KMS-11 (cell line): Measurements from ENCODE around the gene PDIK1L.

ENCODE experiments used
- H2AFZ ChIP-seq: fragments of 200-600 bp; sonication (generic); 2 replicates; pipeline ENCODE4 v1.6.1; 2016; ENCODE audit warnings: antibody characterized with exemption, mixed run types, low read depth
- H3K27ac ChIP-seq: fragments of 200-600 bp; sonication (generic); 2 replicates; pipeline ENCODE4 v1.6.1; 2016; ENCODE audit warnings: mild to moderate bottlenecking, mixed run types
- H3K27me3 ChIP-seq: fragments of 200-600 bp; sonication (generic); 2 replicates; pipeline ENCODE4 v1.6.1; 2017; ENCODE audit warnings: mild to moderate bottlenecking, low read depth, mixed run types, moderate library complexity; ENCODE audit not compliant: insufficient read depth
- H3K36me3 ChIP-seq: fragments of 200-600 bp; sonication (generic); 2 replicates; pipeline ENCODE4 v1.6.1; 2017; ENCODE audit warnings: mild to moderate bottlenecking, mixed run types; ENCODE audit not compliant: insufficient read depth
- H3K4me1 ChIP-seq: fragments of 200-600 bp; sonication (generic); 2 replicates; pipeline ENCODE4 v1.6.1; 2016; ENCODE audit warnings: mild to moderate bottlenecking, low read depth, mixed run types; ENCODE audit not compliant: poor library complexity, severe bottlenecking
- H3K4me2 ChIP-seq: fragments of 200-600 bp; sonication (generic); 2 replicates; pipeline ENCODE4 v1.7.0; 2016; ENCODE audit warnings: mild to moderate bottlenecking, mixed run types
- H3K4me3 ChIP-seq: fragments of 200-600 bp; sonication (generic); IDR thresholded peaks from 2 replicates; pipeline ENCODE4 v1.6.1; 2017; ENCODE audit warnings: low read depth, low read length, mixed read lengths; ENCODE audit not compliant: insufficient read depth
- H3K79me2 ChIP-seq: fragments of 200-600 bp; sonication (generic); 2 replicates; pipeline ENCODE4 v1.6.1; 2016; ENCODE audit warnings: low read depth, mixed run types; ENCODE audit not compliant: insufficient read depth
- H3K9ac ChIP-seq: fragments of 200-600 bp; sonication (generic); 2 replicates; pipeline ENCODE4 v1.6.1; 2016; ENCODE audit warnings: mild to moderate bottlenecking, mixed run types
- H4K20me1 ChIP-seq: fragments of 200-600 bp; sonication (generic); 2 replicates; pipeline ENCODE4 v1.6.1; 2016; ENCODE audit warnings: mild to moderate bottlenecking, mixed run types; ENCODE audit not compliant: insufficient read depth
- TF ChIP-seq, protein P1 (sequence below): fragments of 200-600 bp; sonication (generic); conservative IDR thresholded peaks from 2 replicates; pipeline ENCODE4 v1.6.1; 2017; ENCODE audit warnings: low read depth, mild to moderate bottlenecking, antibody characterized with exemption, low read length, moderate library complexity, mixed read lengths

PDIK1L gene

GRCh38 chr1:26160527-26161414 lies 49.1 kb downstream of the PDIK1L start:
- no peak overlapping the region for H3K4me3 ChIP-seq
- H3K79me2 ChIP-seq = no peaks in the 10 kb centered on the region
- H2AFZ ChIP-seq = no peak overlapping the region
- TF ChIP-seq, protein P1, sequence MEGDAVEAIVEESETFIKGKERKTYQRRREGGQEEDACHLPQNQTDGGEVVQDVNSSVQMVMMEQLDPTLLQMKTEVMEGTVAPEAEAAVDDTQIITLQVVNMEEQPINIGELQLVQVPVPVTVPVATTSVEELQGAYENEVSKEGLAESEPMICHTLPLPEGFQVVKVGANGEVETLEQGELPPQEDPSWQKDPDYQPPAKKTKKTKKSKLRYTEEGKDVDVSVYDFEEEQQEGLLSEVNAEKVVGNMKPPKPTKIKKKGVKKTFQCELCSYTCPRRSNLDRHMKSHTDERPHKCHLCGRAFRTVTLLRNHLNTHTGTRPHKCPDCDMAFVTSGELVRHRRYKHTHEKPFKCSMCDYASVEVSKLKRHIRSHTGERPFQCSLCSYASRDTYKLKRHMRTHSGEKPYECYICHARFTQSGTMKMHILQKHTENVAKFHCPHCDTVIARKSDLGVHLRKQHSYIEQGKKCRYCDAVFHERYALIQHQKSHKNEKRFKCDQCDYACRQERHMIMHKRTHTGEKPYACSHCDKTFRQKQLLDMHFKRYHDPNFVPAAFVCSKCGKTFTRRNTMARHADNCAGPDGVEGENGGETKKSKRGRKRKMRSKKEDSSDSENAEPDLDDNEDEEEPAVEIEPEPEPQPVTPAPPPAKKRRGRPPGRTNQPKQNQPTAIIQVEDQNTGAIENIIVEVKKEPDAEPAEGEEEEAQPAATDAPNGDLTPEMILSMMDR = no peak
- H3K36me3 ChIP-seq = no peaks in the 10 kb centered on the region
- peaks cover 8% of the 10 kb centered on the region for H3K4me1 ChIP-seq
- H3K27ac ChIP-seq = no peak overlapping the region
- no peak overlapping the region for H3K9ac ChIP-seq
- H3K4me2 ChIP-seq = no peak overlapping the region
- H3K27me3 ChIP-seq = peaks cover 48% of the 10 kb centered on the region
- no peaks in the 10 kb centered on the region for H4K20me1 ChIP-seq

GRCh38 chr1:26161415-26162219 lies 50.0 kb downstream of the PDIK1L start:
- H3K4me2 ChIP-seq = no peak overlapping the region
- H3K4me1 ChIP-seq = peaks cover 17% of the 10 kb centered on the region
- peaks cover 48% of the 10 kb centered on the region for H3K27me3 ChIP-seq
- H4K20me1 ChIP-seq = no peaks in the 10 kb centered on the region
- H3K9ac ChIP-seq = no peak overlapping the region
- no peak overlapping the region for H3K27ac ChIP-seq
- H3K79me2 ChIP-seq = no peaks in the 10 kb centered on the region
- H3K36me3 ChIP-seq = no peaks in the 10 kb centered on the region
- no peak overlapping the region for H2AFZ ChIP-seq
- TF ChIP-seq, protein P1 = no peak
- no peak overlapping the region for H3K4me3 ChIP-seq

GRCh38 chr1:26162220-26162709 lies 50.6 kb downstream of the PDIK1L start:
- Histone ChIP-seq H4K20me1 (no peaks in the 10 kb centered on the region), H3K27ac (no peak overlapping the region), H3K27me3 (peaks cover 50% of the 10 kb centered on the region), H2AFZ (no peak overlapping the region), H3K9ac (no peak overlapping the region), H3K4me2 (no peak overlapping the region), H3K79me2 (no peaks in the 10 kb centered on the region), H3K4me1 (peaks cover 23% of the 10 kb centered on the region), H3K36me3 (no peaks in the 10 kb centered on the region), H3K4me3 (no peak overlapping the region)
- TF ChIP-seq, protein P1 = no peak

DNA sequence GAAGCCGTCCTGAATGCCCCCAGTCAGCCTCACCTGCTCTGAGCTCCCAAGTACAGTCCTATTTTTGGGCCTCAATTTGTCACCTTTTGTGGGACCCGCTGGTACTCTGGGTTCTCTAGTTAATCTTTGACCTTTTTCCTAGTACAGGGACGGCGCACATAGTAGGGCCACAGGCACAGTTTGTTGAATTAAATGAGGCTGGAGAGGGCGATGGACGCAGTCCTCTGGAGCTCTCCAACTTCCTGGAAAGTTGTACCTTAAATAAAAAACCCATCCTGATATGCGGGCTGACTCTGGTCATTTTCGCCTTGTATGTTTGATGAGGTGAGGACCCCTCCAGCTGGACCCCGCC lies 52.0 kb downstream of the PDIK1L start:
- Histone ChIP-seq H3K4me2 (no peak overlapping the region; the same call in 1 of the 2 replicates), H3K79me2 (no peaks in the 10 kb centered on the region), H3K27me3 (peaks cover 50% of the 10 kb centered on the region), H3K9ac (no peak overlapping the region), H3K4me3 (no peak overlapping the region), H3K36me3 (no peaks in the 10 kb centered on the region), H3K27ac (no peak overlapping the region), H4K20me1 (no peaks in the 10 kb centered on the region), H3K4me1 (peaks cover 25% of the 10 kb centered on the region), H2AFZ (no peak overlapping the region)
- TF ChIP-seq, protein P1 = no peak
